ENCODE data around the gene RUNX1.

The RUNX1 gene

DNA sequence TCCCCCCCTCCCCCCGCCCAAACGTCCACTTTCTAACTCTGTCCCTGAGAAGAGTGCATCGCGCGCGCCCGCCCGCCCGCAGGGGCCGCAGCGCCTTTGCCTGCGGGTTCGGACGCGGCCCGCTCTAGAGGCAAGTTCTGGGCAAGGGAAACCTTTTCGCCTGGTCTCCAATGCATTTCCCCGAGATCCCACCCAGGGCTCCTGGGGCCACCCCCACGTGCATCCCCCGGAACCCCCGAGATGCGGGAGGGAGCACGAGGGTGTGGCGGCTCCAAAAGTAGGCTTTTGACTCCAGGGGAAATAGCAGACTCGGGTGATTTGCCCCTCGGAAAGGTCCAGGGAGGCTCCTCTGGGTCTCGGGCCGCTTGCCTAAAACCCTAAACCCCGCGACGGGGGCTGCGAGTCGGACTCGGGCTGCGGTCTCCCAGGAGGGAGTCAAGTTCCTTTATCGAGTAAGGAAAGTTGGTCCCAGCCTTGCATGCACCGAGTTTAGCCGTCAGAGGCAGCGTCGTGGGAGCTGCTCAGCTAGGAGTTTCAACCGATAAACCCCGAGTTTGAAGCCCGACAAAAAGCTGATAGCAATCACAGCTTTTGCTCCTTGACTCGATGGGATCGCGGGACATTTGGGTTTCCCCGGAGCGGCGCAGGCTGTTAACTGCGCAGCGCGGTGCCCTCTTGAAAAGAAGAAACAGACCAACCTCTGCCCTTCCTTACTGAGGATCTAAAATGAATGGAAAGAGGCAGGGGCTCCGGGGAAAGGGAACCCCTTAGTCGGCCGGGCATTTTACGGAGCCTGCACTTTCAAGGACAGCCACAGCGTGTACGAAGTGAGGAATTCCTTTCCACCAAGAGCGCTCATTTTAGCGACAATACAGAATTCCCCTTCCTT lies 158.1 kb downstream of the RUNX1 start:
- peak in 1 of 2 donors; percentile 43 for DNase-seq

DNA sequence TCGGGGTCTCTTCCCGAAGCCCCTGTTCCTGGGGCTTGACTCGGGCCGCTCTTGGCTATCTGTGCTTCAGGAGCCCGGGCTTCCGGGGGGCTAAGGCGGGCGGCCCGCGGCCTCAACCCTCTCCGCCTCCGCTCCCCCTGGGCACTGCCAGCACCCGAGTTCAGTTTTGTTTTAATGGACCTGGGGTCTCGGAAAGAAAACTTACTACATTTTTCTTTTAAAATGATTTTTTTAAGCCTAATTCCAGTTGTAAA lies 158.7 kb downstream of the RUNX1 start:
- no peak for DNase-seq

DNA sequence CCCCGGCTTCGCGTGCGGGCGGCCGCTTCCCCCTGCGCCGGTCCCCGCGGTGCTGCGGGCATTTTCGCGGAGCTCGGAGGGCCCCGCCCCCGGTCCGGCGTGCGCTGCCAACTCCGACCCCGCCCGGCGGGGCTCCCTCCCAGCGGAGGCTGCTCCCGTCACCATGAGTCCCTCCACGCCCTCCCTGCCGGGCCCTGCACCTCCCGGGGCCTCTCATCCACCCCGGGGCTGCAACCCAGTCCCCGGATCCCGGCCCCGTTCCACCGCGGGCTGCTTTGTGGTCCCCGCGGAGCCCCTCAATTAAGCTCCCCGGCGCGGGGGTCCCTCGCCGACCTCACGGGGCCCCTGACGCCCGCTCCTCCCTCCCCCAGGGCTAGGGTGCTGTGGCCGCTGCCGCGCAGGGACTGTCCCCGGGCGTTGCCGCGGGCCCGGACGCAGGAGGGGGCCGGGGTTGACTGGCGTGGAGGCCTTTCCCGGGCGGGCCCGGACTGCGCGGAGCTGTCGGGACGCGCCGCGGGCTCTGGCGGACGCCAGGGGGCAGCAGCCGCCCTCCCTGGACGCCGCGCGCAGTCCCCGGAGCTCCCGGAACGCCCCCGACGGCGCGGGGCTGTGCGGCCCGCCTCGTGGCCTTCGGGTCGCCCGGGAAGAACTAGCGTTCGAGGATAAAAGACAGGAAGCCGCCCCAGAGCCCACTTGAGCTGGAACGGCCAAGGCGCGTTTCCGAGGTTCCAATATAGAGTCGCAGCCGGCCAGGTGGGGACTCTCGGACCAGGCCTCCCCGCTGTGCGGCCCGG lies 159.2 kb downstream of the RUNX1 start:
- peak; percentile 35 to 97 for DNase-seq

DNA sequence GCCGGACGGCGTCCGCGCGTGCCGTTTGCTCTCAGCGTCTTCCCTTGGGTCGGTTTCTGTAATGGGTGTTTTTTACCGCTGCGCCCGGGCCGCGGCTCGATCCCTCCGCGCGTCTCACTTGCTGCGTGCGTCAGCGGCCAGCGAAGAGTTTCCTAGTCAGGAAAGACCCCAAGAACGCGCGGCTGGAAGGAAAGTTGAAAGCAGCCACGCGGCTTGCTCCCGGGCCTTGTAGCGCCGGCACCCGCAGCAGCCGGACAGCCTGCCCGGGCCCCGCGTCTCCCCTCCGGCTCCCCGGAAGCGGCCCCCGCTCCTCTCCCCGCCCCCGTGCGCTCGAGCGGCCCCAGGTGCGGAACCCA lies 159.8 kb downstream of the RUNX1 start:
- DNase-seq: peak in 1 of 2 donors; percentile 69

DNA sequence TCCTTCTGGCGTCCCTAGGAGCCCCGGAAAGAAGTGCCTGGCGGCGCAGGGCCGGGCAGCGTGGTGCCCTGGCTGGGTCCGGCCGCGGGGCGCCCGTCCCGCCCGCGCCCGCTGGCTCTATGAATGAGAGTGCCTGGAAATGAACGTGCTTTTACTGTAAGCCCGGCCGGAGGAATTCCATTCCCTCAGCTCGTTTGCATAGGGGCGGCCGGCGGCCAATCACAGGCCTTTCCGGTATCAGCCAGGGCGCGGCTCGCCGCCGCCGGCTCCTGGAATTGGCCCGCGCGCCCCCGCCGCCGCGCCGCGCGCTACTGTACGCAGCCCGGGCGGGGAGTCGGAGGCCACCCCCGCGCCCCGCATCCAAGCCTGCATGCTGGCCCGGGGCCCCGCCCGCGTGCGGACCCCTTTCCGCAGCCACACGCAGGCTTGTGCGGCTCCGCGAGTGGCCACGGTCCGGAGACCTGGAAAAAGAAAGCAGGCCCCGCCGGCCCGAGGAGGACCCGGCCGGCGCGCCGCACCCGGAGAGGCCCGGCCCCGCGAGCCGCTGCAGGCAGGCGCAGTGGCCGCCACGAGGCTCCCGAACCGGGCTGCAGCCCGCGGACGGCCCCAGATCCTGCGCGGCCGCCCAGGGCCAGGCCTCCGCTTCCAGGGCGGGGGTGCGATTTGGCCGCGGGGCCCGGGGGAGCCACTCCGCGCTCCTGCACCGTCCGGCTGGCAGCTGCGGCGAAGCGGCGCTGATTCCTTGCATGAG lies 160.4 kb downstream of the RUNX1 start:
- DNase-seq: peak; percentile 67 to 85

DNA sequence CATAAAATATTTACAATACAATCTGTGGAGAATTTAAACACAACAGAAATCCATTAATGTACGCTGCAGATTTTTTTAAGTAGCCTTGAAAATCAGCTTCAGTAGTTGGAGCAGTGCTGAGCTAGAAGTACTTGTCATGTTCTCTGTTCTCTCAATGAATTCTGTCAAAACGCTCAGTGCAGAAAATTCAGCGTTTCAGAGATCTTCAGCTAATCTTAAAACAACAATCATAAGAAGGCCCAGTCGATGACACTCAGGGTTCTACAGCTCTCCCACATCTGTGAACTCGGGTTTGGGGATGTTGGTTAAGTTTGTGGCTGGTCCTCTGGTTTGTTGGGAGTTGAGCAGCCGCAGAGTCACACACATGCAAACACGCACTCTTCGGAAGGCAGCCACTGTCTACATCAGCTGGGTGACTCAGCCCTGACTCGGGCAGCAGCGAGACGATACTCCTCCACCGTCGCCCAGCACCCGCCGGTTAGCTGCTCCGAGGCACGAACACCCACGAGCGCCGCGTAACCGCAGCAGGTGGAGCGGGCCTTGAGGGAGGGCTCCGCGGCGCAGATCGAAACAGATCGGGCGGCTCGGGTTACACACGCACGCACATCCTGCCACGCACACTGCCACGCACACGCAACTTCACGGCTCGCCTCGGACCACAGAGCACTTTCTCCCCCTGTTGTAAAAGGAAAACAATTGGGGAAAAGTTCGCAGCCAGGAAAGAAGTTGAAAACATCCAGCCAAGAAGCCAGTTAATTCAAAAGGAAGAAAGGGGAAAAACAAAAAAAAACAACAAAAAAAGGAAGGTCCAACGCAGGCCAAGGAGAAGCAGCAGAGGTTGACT lies 161.2 kb downstream of the RUNX1 start:
- DNase-seq: peak; percentile 75 to 88

DNA sequence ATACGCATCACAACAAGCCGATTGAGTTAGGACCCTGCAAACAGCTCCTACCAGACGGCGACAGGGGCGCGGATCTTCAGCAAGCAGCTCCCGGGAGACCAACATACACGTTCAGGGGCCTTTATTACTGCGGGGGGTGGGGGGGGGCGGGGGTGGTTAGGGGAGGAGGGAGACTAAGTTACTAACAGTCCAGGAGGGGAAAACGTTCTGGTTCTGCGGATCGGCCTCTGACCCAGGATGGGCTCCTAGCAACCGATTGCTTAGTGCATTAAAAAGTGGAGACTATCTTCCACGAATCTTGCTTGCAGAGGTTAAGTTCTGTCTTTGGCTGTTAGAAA lies 162.0 kb downstream of the RUNX1 start:
- DNase-seq: no peak

DNA sequence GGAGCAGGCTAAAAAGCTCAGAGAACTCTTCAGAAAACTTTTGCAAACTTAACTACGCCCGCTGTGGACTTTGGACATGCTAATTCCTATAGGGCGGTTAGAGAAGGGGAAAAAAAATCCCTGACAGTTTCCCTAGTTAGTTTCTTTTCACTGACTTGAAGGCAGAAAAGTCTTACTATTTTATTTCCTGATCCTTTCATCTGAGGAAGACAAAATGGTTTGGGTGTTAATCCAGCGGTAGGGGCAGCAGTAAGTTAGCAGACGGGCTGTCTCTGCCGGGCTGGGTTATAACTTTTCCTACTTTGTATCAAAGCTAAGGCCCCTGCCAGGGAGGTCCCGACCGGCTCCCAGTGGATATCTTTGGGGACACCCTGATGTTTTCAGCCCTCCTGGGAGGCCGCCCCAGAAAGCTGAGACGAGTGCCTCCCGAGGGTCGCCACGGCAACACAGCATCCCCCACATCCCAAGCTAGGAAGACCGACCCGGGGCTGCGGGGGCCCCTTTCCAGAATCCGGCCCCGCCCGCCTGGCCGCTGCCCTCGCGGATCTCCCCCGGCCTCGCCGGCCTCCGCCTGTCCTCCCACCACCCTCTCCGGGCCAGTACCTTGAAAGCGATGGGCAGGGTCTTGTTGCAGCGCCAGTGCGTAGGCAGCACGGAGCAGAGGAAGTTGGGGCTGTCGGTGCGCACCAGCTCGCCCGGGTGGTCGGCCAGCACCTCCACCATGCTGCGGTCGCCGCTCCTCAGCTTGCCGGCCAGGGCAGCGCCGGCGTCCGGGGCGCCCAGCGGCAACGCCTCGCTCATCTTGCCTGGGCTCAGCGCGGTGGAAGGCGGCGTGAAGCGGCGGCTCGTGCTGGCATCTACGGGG lies 162.6 kb downstream of the RUNX1 start:
- DNase-seq: no peak

DNA sequence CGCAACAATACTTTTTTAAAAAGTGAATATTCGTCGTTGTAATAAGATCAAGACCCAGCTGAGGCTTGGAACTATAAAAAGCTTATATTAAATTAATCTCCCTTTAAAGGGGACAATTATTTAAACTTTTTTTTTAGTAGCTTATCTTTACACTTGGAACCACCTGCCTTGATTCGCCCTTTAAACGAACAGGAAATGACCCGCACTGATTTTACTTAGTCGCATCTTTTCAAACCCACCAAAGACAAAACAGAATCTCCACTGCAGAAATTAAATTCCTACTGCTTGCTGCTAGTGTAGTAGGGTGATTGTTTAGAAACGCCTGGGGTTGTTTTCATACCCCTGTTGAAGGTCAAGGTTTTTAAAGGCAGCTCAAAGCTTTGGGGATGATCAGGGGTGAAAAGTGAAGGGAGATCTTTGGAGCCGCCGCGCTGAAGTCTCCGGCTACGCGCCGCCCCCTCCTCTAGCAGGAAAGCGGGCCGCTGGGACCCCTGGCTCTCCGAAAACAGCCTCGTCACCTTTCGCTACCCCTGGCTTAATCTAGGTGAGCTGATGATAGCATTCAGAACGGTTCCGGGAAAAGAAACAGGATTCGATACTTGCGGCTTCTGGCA lies 163.4 kb downstream of the RUNX1 start:
- no peak for DNase-seq

DNA sequence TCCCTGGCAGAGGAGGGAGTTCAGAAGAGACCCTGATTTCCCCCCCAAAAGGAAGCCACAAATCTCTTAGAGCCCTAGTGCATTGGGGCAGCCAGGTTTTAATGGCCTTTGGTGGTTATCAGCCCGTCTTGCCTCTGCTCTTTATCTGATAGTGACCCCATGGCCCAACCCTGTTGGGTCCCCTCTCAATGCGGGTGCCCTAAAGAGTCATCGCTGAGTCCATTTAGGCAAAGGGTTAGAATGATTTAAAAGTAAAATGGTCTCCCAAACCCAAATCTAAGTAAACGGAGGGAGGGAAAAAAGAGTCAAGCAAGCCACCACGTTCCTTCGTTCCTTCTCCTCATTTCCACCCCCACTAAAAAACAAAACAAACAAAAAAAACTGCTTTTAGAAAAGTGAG lies 164.0 kb downstream of the RUNX1 start:
- DNase-seq: no peak

DNA sequence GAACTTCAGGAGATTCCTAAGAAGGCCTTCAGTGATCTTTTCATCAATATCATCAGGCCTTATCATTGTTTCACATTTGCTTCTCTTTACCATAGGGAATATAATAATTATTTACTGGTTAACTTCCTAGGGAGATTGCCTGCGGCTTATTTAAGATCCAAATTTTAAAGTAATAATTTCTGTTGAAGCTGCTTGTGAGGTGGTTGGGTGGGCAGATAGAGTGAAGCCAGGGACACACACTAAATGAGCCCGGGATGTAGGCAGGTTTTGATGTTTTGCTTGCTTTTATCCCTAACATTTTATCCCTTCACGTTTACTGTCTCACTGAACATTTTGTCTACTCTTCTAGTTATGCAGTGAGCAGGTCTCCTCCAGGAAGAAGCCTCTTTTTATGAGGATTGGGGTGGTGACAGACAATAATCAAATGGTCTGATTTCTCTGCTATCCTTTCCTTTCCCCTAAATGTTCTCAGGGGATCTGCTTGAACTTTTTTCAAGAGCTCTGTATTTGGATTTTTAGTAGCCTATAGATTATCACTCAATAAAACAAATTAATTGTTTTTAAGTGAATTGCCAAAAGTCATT lies 164.7 kb downstream of the RUNX1 start:
- no peak for DNase-seq

DNA sequence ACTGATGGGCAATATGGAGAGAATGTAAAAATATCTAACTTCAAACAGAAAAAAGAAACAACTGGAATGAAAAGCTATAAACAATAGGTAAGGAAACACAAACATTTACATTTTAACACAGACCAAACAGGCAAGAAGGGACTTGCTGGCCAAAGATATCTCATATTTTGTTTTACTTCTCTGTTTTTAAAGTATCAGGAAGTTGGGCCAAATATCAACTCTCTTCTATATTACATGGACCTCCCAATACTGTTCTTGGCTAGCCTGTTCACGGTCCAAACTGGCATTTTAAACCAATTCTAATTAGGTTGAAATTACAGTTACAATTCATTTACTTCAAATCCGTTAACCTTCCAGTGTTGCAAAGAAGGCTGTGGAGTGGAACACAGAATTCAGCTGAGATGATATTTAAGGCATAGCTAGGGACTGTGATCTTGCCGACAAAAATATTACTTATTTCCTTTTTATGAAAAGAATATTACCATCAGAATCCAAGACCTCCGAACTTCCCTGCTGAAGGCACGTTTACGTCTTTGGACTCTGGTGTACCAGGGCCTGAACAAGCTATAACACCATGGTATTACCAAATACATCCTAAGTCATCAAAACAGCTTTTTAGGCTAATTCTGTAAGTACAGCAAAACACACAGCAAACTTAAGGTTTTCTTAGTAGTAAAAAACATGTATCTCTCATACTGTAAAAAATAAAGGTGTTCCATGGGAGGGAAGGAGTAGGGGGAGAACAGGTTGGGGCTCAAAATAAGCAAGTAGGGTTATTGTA lies 165.4 kb downstream of the RUNX1 start:
- no peak for DNase-seq

DNA sequence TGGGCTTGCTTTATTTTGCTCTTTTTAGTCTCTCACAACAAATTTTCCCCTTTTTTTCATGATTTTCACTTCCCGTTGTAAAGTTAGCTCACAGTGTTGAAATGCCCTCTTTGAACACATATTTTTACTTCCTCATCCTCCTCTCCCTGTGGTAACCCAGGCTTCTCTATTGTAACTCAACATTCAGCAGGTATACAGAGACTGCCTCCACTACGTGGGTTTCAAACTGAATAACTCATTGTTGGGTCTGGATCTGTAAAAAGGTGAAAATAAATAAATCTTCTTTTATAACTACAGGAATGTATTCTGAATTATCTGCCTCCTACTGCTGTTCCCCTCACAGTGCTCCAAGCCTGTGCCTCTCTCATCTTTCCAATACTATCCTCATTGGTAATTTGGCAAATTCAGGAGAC lies 166.4 kb downstream of the RUNX1 start:
- DNase-seq: peak in 1 of 2 donors; percentile 66

DNA sequence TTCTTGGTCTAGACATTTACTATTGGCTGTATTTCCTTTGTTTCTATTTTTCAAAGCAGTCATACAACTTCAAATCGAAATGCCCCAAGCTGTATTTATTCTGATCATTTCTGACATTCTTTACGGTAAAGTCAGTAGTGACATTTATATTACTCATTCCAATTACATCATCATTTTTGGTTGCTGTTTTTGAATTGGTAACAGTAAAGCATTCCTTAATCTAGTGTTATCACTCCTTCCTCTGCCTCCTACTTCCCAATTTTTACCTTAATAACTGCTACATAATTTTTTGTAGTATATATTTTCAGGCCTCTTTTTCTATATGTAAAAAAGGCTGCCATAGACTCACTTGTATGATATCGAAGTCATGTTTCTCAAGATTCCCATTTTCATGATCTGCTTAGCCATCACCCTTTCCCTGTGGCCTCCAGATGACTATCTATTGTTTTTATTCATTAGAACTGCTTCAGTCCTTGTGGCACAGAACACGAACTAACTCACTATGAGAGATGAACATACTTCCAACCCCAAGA lies 167.2 kb downstream of the RUNX1 start:
- DNase-seq: no peak

DNA sequence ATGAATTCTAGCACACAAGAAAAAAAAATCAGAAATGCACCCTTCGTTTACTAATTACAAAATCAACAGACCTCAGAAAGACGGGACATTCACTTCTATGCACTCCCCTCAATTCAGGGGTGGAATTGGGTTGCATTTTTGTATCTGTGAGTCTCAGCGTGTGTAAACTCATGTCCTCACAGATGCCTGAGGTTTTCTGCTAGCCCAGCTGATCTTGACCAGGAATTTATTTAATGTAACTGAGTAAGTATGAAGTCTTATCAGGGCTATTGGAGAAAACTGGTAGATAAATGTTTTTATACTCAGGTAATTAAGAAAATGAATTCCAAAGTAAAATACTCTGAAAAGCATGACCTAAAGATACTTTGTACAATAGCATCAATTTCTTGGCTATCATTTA lies 167.7 kb downstream of the RUNX1 start:
- no peak for DNase-seq

DNA sequence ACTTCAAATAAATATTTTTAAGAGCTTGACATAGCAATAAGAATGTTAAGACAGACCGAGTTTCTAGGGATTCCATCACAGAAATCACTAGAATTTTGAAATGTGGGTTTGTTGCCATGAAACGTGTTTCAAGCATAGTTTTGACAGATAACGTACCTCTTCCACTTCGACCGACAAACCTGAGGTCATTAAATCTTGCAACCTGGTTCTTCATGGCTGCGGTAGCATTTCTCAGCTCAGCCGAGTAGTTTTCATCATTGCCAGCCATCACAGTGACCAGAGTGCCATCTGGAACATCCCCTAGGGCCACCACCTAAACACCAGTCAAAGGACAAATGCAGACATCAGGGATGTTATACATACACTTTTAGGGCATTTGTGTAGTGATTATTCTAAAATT lies 168.7 kb downstream of the RUNX1 start:
- no peak for DNase-seq

DNA sequence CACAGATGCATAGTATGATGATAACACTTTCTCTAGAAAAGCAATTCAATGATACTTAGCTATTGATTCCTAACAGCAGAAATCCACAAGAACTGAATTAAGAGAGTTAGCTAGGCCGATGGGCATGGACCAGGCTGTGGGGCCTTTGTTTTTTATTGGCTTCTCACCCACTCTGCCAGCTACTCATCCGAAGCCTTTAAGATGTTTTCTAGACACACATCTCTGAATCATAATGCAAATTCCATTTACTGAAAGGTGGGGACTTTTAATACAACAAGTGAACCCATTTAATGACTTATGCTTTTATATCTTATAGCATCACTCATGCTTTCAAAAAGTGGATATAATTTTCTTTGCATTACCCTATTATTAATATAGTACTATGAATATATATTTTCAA lies 170.2 kb downstream of the RUNX1 start:
- no peak for DNase-seq

DNA sequence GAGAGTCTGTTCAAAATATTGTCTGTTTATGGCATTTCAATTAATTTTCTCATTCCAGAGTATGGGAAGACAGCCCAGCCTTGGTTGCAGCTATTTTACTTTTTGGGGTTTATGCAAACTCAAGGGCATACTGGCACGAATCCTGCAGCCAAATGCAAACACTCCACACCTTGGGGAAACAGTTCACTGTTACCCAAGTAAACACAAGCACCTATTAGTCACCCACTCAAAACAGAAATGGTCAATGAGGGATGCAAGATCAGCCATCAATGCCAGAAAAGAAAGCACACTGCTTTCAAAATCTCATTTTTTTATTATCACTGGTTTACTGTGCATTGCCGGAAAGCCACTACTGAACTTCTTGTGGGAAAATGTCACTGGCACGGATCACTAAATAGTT lies 170.6 kb downstream of the RUNX1 start:
- DNase-seq: no peak

DNA sequence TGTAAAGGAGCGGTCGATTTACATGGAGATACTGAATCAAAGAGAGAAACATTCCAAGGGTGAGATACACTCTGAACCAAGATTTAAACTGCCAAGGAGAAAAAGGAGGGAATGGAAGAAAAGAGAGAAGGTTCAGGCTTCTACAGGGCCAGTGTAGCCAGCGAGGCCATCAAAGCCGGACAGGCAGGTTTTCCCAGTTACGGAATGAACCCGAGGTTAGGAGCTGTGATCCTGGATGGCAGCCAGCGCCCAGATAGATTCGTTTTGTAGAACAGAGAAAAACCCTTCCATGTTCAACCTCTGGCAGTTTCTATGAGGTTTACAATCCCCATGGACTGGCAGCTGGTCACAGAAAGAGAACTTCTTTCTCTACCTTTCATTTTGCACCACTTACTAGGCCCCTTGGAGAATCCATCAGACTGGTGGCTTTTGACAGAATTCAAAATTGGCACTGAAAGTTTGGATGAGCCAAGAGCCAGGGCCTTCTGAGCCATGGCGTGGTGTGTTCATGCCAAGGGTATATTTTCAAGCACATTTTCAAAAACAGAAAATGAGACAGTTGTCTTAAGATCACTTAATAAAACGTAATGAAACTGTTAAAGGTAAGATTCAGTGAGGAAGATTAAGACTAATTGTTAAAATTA lies 171.5 kb downstream of the RUNX1 start:
- DNase-seq: no peak
